ENCODE data around the gene PLCL1.
"Not testable (repeated sequence)": the region's sequence is repeated elsewhere in the genome, so short reads cannot be mapped to it uniquely, and the experiment has no call there.

The PLCL1 gene

GRCh38 chr2:198187841-198188240 is 383.4 kb downstream of the PLCL1 start:
- no peaks in the 10 kb centered on the region for H3K36me3 ChIP-seq
- TF ChIP-seq Cebpa-rat (IDR thresholded peaks at IDR 0.05) = no peak
- no peak overlapping the region for H3K27ac ChIP-seq
- H3K9me3 ChIP-seq (replicated peaks in 1 of 11) = no peaks in the 10 kb centered on the region
- no peak overlapping the region for H3K4me3 ChIP-seq
- H3K9ac ChIP-seq = no peak overlapping the region
- no peaks in the 10 kb centered on the region for H4K20me1 ChIP-seq
- H3K4me1 ChIP-seq = no peaks in the 10 kb centered on the region
- H3K27me3 ChIP-seq = no peaks in the 10 kb centered on the region
- H3K4me2 ChIP-seq = no peak overlapping the region

GRCh38 chr2:198188982-198189381 is 384.6 kb downstream of the PLCL1 start:
- no peak overlapping the region for H3K27ac ChIP-seq
- H4K20me1 ChIP-seq = no peaks in the 10 kb centered on the region
- no peak overlapping the region for H3K4me3 ChIP-seq
- H3K9me3 ChIP-seq (replicated peaks in 1 of 11) = no peaks in the 10 kb centered on the region
- no peaks in the 10 kb centered on the region for H3K36me3 ChIP-seq
- no peak for TF ChIP-seq Cebpa-rat (IDR thresholded peaks at IDR 0.05)
- H3K4me2 ChIP-seq = no peak overlapping the region
- no peak overlapping the region for H3K9ac ChIP-seq
- H3K27me3 ChIP-seq = no peaks in the 10 kb centered on the region
- H3K4me1 ChIP-seq = no peaks in the 10 kb centered on the region

GRCh38 chr2:198191651-198192050 is 387.3 kb downstream of the PLCL1 start:
- no peaks in the 10 kb centered on the region for H3K36me3 ChIP-seq
- H3K4me2 ChIP-seq = no peak overlapping the region
- no peaks in the 10 kb centered on the region for H3K4me1 ChIP-seq
- no peak overlapping the region for H3K4me3 ChIP-seq
- H4K20me1 ChIP-seq = no peaks in the 10 kb centered on the region
- no peak for TF ChIP-seq Cebpa-rat (IDR thresholded peaks at IDR 0.05)
- H3K9ac ChIP-seq = no peak overlapping the region
- H3K27ac ChIP-seq = no peak overlapping the region
- no peaks in the 10 kb centered on the region for H3K27me3 ChIP-seq
- H3K9me3 ChIP-seq (replicated peaks in 1 of 11) = peaks cover 0 to 4% (median 0%) of the 10 kb centered on the region in 11 experiments; a peak in 2 of 22 replicates

- H3K27me3 ChIP-seq; H3K9me3 ChIP-seq (replicated peaks in 1 of 11); H4K20me1 ChIP-seq; H3K4me1 ChIP-seq; H3K36me3 ChIP-seq; H3K9ac ChIP-seq; H3K4me3 ChIP-seq; H3K27ac ChIP-seq; H3K4me2 ChIP-seq: not testable (repeated sequence)
Measured at GRCh38 chr2:198196556-198196955, 392.2 kb downstream of the PLCL1 start.
